ENCODE measurements around the gene TMEM178B.

TMEM178B gene

DNA sequence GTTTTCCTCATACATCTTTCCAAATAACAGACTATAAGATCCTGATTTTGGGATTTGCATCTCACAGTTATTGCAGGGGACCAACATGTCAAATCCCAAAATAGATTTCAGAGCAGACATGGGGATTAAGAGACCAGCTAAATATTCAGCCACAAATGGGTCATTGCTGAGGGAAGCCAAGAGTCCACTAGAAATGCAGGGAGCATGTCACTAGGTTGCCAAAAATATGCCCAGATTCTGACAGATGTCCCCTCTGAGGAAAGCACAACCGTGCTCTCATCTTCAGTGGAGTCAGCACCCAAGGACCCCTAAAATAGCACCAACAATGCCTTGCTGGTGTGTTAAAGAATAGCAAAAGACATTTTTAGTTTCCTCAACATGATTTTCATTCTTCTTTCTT is 421.2 kb downstream of the TMEM178B start:
- no peak overlapping the region for H3K4me3 ChIP-seq (ENCODE audit: low read depth, low read length)
- no peak for DNase-seq (ENCODE audit: low read depth)
- TF ChIP-seq, protein P1, sequence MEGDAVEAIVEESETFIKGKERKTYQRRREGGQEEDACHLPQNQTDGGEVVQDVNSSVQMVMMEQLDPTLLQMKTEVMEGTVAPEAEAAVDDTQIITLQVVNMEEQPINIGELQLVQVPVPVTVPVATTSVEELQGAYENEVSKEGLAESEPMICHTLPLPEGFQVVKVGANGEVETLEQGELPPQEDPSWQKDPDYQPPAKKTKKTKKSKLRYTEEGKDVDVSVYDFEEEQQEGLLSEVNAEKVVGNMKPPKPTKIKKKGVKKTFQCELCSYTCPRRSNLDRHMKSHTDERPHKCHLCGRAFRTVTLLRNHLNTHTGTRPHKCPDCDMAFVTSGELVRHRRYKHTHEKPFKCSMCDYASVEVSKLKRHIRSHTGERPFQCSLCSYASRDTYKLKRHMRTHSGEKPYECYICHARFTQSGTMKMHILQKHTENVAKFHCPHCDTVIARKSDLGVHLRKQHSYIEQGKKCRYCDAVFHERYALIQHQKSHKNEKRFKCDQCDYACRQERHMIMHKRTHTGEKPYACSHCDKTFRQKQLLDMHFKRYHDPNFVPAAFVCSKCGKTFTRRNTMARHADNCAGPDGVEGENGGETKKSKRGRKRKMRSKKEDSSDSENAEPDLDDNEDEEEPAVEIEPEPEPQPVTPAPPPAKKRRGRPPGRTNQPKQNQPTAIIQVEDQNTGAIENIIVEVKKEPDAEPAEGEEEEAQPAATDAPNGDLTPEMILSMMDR (conservative IDR thresholded peaks at IDR 0.05; ENCODE audit: low read depth, low read length) = no peak

DNA sequence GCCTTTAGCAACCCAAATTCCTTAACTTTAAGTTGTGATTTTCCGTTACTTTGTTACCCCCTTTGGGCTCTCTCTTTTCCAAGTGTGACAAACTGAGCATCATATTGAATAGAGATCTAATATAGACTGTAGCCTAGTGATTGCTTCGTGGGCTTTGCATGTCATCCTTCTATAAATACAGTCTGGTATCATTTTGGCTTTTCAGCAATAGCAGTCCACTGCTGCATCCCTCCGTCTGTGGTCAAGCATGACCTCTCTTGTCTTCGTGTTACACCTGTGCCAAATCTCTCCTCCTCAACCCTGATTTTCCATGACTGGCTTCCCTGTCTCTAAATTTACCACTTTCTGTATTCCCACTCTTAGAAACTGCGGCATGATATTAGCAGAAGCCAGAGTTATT is 423.5 kb downstream of the TMEM178B start:
- TF ChIP-seq, protein P1 (conservative IDR thresholded peaks at IDR 0.05; ENCODE audit: low read depth, low read length) = no peak
- no peak for DNase-seq (ENCODE audit: low read depth)
- no peak overlapping the region for H3K4me3 ChIP-seq (ENCODE audit: low read depth, low read length)

DNA sequence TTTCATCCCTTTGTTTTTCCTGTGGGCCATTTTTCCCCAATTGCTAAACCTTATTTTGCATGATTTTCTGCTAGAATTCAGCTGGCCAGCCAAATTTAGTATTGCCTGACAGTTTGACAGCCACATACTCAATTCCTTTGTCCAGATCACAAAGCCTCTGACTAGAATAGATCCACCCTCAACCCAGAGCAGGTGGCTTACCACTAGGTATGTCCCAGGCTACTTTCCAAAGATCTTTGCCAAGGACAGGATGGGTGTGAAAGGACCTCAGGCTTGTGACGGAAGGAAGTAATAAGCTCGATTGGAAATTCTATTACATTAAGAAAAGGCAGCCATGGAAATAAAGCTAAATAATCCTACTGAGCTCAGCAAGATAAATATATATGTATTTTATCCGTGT is 426.7 kb downstream of the TMEM178B start:
- DNase-seq (ENCODE audit: low read depth) = no peak
- TF ChIP-seq, protein P1 (conservative IDR thresholded peaks at IDR 0.05; ENCODE audit: low read depth, low read length) = no peak
- H3K4me3 ChIP-seq (ENCODE audit: low read depth, low read length) = no peak overlapping the region

DNA sequence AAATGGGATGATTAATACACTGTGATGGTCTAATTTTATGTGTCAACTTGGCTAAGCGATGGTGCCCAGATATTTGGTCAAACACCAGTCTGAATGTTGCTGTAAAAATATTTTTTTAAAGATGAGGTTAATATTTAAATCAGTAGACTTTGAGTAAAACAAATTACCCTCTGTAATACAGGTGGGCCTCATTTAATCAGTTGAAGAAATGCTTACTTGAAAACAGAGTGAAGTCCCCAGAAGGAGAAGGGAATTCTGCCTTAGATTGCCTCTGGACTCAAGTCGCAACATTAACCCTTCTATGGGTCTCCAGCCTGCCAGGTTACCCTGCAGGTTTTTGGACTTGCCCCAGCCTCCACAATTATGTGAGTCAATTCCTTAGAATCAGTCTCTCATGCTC is 427.6 kb downstream of the TMEM178B start:
- TF ChIP-seq, protein P1 (conservative IDR thresholded peaks at IDR 0.05; ENCODE audit: low read depth, low read length) = no peak
- no peak overlapping the region for H3K4me3 ChIP-seq (ENCODE audit: low read depth, low read length)
- no peak for DNase-seq (ENCODE audit: low read depth)

DNA sequence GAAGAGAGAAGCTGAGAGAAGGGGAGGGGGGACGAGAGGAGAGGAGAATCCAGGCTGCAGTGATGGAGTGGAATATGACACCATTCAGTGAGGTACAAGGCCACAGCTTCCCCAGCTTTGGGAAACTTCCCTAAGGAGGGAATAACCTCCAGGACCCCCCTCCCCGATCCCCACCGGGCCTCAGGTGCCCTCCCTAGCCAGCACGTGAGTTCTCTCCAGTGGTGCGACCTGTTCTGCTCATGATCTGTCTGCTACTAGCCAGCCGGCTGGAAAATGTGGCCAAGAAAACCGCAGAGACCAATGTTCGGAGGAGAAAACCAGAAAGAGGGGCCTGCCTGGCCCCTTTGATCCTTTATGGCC is 437.4 kb downstream of the TMEM178B start:
- TF ChIP-seq, protein P1 (conservative IDR thresholded peaks at IDR 0.05; ENCODE audit: low read depth, low read length) = no peak
- H3K4me3 ChIP-seq (ENCODE audit: low read depth, low read length) = no peak overlapping the region
- no peak for DNase-seq (ENCODE audit: low read depth)

DNA sequence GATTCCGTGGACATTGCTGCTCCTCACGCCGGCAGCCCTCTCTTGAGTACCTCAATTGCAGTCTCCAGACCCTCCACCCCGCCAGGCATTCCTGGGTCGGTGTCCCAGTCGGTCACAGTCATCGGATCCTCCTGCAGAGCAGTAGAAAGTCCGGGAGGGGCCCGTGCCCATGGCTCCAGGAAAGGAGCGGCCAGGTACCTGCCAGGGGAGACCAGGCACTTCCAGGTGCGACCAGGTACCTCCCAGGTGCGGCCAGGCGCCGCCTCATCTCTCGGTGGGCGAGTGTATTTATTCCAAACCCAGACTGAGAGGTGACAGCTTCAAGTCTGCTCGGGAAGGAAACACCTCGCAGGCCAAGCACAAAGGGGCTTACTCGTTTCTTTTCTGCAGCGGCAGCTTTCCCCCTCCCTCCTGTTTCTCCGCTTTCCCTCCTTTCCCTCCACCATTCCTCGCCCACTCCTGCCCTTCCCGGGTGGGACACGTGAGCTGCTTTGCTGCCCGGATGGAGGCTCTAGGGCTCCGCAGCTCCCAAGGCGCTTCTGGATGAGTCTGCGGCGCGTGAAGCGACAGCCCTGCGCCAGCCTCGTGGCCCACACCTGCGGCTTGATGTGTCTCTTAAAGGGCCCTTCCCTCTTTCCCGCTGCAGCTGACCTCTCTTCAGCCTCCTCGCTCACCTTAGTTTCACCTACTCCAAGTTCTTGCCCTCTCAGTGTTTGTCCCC is 438.0 kb downstream of the TMEM178B start:
- TF ChIP-seq, protein P1 (conservative IDR thresholded peaks at IDR 0.05; ENCODE audit: low read depth, low read length) = no peak
- peak overlapping the region; percentile 6 for H3K4me3 ChIP-seq (ENCODE audit: low read depth, low read length)
- peak; percentile 1 for DNase-seq (ENCODE audit: low read depth)

DNA sequence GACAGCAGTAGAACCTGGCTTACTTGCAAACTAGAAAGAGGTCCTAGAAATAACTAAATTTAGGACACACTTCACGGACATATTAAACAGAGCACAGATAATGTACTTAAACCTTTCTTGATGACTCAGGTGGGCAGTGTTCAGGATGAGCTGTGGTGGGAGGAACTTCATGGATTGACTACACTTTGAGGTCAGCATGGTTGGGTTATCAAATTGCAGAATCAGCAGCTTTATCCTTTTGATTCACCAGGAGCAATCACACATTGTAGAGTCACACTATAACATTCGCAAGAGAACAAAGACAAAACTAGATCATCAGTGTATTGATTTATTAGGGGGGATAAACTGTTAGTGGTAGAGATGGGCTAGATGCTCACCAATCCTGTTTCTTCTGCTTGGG is 438.7 kb downstream of the TMEM178B start:
- DNase-seq (ENCODE audit: low read depth) = no peak
- H3K4me3 ChIP-seq (ENCODE audit: low read depth, low read length) = no peak overlapping the region
- TF ChIP-seq, protein P1 (conservative IDR thresholded peaks at IDR 0.05; ENCODE audit: low read depth, low read length) = no peak

Measured in choroid plexus epithelial cell (primary cell).